SW480 (cell line): ENCODE data around the gene PRPF19.

Experiments used
- DNase-seq: peaks from one replicate; pipeline ENCODE4 v3.0.0-alpha.2; 2016; ENCODE audit warnings: low spot score

Gene PRPF19

DNA sequence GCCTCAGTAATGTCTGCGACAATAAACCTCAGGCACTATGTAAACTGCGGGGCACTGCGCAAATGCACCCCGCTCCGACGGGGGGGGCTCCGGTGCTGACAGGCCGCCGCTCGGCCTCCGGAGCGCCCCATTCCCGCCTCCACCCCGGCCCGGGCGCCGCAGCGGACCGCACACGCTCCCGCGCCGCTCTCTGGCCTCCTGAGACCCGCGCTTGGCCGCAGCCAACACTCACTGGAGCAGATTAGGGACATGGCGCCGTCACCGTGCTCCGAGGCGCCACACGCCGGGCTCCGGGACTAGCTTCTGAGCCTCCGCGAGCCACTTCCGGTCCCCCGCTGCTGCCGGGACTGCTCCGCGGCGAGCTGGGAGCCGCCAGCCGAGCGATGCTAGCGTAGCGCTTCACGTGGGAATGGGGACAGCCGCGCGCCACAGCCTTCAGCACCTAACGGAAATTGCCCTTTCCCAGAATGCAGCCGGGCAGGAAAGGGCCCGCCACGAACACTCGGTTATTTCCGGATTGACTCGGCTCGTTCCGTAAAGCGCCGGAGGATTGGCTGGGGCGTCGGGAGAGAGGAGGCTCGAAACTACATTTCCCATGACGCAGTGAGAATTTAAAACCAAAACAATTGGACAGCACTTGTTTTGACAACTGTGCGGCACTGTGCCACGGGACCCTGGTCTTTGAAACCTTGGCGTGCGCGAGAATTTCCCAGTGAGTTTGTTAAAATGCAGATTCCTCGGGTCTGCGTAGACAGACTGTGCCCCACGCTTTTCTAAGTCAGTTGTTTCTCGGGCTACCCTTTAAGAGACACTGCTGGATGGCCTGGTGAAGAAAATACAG is at the start of gene PRPF19:
Gene PRPF19, minus strand, starts transcription at position 454 of the 841 bp plus-strand sequence. Its CDS starts 203 bp downstream, at position 251.
- peak; percentile 95 for DNase-seq

GRCh38 chr11:60955571-60955970 is 49.2 kb upstream of the PRPF19 start:
- no peak for DNase-seq

GRCh38 chr11:60954421-60954820 is 48.0 kb upstream of the PRPF19 start:
- DNase-seq: no peak

DNA sequence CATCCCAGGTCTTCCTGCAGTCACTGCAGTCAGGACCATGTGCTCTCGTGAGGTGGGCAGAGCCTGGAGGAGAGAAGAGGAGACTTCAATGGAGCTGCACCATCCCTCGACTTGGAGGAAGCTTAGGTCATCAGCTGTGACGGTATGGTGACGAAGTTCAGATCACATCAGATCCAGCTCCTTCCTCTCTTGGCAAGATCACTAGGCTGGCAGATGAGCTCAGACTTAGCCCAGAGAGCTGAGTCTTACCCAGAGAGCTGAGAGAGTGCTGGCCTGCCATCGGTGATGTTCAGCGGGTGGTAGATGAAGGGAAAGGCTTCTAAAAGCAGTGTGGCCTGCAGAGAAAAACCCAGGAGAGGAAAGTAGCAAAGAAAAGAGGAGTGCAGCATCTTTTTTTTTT is 47.4 kb upstream of the PRPF19 start:
- DNase-seq: no peak

GRCh38 chr11:60952742-60953170 is 46.4 kb upstream of the PRPF19 start:
- no peak for DNase-seq

DNA sequence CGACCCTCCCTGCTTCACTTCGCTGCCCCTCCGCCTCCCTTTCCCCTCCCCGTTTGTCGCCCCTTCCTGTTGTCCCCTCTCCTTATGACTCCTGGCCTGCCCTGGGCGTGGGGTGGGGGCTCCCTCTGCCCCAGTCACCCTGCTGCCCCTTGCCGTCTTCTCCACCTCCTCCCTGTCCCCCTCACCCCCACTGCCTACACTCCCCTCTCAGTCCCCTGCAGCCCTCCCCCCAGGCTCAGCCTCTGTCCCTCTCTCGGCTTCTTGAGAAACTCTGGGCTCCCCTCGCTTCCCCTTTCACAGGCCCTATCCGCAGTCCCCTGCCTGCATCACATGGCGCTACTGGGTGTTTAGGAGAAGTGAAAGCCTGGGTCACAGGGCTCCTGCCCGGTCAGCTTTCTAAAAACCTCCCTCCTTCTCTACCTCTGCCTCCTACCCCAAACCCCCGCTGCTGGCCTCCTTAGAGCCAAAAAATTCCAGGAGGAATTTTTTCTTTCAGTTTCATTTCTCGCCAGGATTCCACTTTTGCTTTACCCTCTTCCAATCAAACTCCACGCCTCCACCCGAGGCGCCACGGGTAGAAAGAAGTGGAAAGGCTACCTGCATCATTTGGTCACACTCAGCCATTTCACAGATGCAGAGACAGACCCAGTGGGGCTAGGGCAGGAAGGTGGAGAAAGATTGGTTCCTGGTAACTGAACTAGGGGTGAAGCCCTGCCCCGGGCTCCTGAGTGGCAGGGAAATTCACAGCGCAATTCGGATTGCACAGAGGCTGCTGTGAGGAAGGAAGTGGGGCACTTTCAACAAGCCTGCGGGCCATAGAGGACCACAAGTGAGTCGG is 45.7 kb upstream of the PRPF19 start, which contains the start of gene SLC15A3:
Gene SLC15A3, minus strand, starts transcription at position 273 of the 838 bp plus-strand sequence. CDS start 625 bp downstream, outside the sequence.
- no peak for DNase-seq

- DNase-seq: no peak
Observed at GRCh38 chr11:60951606-60951903, 45.2 kb upstream of the PRPF19 start.

DNA sequence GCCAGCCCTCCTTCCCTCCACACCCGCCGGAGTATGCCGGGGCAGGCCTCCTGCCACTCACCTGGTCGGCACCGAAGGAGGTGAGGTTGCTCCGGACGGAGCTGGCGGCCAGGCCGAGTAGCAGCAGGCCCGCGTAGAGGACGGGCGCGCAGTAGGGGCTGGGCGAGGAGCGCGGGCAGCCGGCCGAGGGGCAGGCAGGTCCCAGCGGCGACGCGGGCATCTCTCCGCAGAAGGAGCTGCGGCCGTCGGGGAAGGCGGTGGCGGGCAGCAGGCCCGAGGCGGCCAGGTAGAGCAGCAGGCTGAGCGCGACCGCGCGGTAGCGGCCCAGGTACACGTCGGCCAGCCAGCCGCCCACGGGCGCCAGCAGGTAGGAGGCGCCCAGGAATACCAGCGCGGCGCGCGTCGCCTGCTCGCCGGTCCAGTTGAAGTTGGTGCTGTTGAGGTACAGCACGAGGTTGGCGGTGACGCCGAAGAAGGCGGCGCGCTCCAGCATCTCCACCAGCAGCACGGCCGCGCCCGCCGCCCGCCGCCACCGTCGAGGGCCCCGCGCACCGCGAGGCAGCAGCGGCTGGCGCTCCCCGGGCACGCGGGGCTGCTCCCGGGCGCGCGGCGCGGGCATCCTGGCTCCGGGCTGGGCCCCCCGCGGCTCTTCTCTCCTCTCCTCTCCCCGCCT is 44.7 kb upstream of the PRPF19 start:
- DNase-seq: no peak

DNA sequence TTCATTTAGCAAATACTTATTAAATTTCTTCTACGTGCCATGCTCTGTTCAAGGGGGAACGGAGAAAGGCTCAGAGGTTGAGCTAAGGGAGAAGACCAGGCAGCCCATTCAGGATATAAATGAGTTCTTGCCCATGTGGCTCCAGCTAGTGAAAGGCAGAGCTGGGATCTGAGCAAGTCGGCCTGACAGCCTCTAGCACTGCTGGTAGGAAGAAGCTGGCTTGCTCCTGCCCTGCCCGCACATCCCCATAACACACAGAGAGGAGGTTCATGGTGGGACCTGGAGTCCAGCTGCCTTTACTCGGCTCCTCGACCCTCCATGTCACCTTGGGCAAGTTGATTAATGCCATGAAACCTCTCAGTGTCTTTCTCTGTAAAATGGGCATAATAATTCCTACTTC is 43.6 kb upstream of the PRPF19 start:
- no peak for DNase-seq

- DNase-seq: no peak
Observed at GRCh38 chr11:60948250-60948649, 41.9 kb upstream of the PRPF19 start.

DNA sequence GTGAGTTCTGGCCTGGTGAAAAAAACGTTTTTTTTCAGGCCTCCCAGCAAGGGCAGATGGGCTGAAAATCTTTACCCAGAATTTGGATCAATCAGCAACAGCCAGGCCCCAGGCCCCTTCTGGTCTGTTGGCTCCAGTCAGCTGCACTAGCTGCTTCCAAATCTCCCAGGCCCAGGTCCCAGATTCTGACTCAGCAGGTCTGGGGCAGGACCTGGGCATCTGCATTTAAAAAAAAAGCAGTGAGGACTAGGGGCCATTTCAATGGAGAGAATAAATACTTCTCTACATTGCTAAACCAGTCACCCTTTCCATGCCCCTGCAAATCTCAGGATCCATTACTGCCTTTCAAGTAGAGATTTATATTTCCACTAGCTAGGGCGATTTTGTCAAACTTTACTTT is 41.3 kb upstream of the PRPF19 start:
- DNase-seq: no peak

DNA sequence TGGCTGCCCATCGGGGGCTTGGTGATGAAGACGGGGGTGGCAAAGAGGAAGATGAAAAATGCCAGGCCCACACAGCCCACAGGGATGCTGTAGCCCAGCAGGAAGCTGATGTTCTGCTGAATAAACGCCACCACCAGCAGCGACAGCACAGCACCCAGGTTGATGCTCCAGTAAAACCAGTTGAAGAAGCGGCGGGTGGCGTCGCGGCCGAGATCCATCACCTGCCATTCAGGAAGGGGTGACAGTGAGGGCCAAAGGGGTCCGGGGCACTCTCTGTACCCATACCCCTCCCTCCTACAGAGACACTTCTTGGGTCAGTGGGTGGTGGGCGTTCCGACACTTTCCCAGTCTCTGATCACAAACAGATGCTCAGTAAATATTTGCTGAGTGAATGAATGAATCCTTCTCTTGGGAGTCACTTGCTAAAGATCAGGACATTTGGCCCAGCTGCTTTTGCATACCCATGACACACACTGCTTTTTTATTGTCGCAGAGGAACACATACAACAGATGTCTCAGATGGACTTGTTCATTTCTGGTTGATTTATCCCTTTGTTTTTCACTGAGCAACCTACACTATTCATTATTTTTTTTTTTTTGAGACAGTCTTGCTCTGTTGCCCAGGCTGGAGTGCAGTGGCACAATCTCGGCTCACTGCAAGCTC is 40.3 kb upstream of the PRPF19 start:
- DNase-seq: no peak

DNA sequence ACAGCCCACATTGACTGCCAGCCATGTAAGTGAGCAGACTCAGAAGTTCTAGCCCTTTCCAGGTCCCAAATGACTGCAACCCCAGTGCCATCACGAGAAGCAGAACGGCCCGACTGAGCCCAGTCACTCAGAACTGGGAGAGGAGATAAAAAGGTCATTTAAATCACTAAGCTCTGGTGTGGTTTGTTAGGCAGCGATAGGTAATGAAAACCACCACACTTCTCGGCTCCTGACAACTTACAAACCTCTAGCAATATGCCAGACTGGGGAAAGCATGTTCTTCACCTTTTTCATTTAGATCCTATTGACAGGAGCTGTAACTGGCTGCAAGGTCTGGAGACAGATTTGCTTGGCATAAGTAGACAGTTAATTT is 38.9 kb upstream of the PRPF19 start:
- DNase-seq: no peak

- no peak for DNase-seq
Observed at GRCh38 chr11:60944490-60945294, 38.3 kb upstream of the PRPF19 start.

DNA sequence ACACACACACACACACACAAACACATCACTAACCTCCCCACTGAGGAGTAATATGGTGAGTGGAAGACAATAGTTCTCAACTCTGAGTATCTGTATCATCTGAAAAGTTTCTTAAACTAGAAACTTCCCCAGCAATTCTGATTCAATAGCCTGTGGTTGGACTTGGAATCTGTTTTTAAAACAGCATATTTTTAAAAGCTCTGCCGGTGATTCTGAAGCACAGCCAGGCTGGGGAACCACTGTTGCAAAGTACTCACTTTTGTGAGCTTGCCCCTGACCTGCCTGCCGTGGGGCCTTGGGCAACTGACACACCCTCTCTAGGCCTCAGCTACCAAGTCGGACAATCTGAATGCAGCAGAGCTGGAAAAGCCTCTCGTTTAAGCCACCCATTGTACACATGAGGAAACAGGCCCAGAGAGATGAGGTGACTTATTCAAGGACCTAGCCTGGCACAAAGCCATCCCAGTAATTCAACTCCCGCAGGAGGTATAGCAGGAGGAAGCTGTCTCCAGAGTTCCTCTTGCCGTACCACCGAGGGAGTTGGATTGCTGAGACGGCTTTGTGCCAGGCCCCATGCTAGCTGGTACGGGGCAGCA is 36.7 kb upstream of the PRPF19 start:
- DNase-seq: no peak

DNA sequence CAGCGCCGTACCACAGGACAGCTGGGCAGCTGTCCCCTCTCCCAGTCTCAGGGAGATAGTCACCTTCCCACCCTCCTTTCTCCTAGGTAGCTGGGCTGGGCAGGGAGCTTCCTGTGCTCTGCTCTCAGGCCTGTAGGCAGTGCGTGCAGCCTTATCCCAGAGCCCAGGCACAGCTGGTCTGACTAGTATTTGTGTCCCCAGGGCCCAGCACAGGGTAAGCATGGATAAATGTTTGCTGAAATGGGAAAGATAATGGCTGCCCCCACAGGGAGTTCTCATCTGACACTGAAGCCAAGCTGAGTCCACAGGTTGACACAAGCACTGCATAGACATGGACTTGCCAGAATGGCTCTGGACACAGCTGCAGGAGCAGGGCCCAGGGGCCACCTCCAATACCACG is 35.8 kb upstream of the PRPF19 start:
- DNase-seq: no peak

- no peak for DNase-seq
Observed at GRCh38 chr11:60941371-60942119, 35.2 kb upstream of the PRPF19 start.

DNA sequence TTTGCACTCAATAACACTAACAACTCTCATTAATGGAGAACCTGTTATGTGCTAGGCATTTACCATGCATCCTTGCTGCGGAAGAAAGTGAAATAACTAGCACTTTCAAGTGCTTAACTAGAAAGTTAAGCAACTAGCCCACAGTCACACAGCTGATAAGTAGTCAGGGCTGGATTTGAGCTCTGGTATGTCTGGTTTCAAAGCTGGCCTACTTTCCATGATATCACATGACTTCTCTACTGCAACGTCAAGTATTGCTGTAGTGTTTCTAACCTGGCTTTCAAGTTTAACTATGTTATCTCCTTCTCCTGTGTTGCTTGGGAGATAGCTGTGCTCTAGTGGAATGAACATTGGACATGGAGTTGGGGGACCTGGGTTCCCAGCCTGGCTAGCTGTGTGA is 33.5 kb upstream of the PRPF19 start:
- DNase-seq: peak; percentile 13

DNA sequence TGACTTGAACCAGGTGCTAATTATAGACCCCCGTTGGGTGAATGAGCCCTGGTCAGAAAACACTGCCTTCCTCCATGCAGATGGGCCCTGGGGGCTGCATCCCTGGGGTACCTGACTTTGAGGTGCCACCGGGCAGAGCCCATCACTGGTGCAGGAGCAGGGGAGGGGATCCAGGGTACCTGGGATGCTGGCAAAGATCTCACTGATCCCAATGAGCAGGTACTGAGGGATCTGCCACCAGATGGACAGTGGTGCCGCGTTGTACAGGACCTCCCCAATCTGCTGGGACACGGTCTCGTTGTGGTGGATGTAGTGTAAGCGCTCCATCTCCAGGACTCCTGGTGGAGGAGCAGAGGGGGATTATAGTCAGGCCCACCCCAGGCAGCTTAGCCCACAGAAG is 32.9 kb upstream of the PRPF19 start:
- no peak for DNase-seq

DNA sequence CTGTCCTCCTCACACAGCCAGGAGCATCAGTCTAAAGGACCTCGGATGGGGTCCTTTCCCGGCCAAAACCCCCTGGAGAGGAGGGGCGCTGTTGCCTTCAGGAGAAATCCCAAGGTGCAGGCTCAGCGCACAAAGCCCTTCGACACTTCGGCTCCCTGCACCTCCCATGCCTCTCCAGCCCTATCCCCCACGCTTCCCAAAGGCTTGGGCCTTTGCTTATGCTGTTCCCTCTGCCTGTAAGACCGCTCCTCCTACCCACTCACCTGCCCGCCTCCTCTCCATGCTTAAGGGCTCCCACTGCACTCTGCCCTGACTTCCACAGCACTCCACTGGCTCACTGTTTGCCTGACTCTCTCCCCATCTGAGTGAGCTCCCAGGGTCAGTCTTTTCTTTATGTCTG is 32.1 kb upstream of the PRPF19 start:
- no peak for DNase-seq
